ENCODE results near the gene ZFP57.

DNA sequence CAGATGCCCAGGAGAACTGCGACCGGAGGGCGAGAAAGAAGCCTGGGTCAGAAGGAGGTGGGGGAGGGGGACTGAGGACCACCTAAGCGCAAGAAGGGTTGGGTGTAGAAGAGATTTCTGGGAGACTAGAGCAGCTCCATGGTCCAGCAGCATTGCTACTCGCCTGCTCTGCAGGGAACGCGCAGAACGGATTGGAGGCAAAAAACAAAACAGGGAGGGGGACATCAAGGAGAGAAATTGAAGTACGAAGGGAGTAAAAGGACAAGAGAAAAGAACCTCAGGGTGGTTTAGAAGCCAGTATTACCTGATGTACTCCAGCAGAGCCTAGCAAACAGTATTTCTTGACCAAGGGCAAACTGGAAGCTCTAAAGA, 47.4 kb downstream of the ZFP57 start:
- no peak for TF ChIP-seq CTCF (conservative IDR thresholded peaks at IDR 0.05; ENCODE audit: low read length)
- no peak for TF ChIP-seq EZH2phosphoT487 (IDR thresholded peaks at IDR 0.05; ENCODE audit: borderline replicate concordance, low read depth, low read length)

Measured in OCI-LY7 (cell line).